H1 (cell line): Measurements from ENCODE around the gene PRPF4. TPM values are rescaled to one million over a fixed set of nuclear protein-coding genes. Genes with fewer than 3 reads are reported as not detected.

Experiments
- EP300 ChIP-seq, 2 experiments: IDR thresholded peaks; 1 replicate in 1 of 2; 2 replicates in 1 of 2; pipeline ENCODE4 v1.6.1; 2011 to 2012; ENCODE audit warnings: low read depth in 2 of 2, low read length in 2 of 2, mild to moderate bottlenecking in 2 of 2, borderline replicate concordance in 1 of 2, inconsistent platforms in 1 of 2, moderate library complexity in 1 of 2
- HDAC2 ChIP-seq, 2 experiments: fragments of 300-600 bp in 1 of 2; sonication (generic) in 1 of 2; IDR thresholded peaks; 2 replicates each; pipeline ENCODE4 v1.6.1; 2011 to 2012; ENCODE audit warnings: low read depth in 2 of 2, low read length in 2 of 2, mild to moderate bottlenecking in 2 of 2, moderate library complexity in 2 of 2, borderline replicate concordance in 1 of 2, inconsistent platforms in 1 of 2
- polyA plus RNA-seq, 7 experiments: library from polyadenylated mRNA; depleted of rRNA in 3 of 7; stranded (reverse) in 5 of 7; unstranded in 2 of 7; fragments of >200 nt in 5 of 7; fragments of 200-250 nt in 2 of 7; gene quantifications; 1 replicate in 5 of 7; 2 replicates in 1 of 7; 4 replicates in 1 of 7; pipeline versions ENCODE4 v1.2.1 to v1.2.3, GENCODE V29; 2011 to 2013; ENCODE audit warnings: missing spikeins in 2 of 7, mixed read lengths in 2 of 7
- total RNA-seq: library from RNA; stranded (reverse); fragmentation: NEBNext Ultra II Directional; extraction: Animal tissue kit (Norgen Biotek cat#: 25700); gene quantifications from 2 replicates; pipeline ENCODE4 v1.2.1, GENCODE V29; 2021
- TF ChIP-seq, protein P1 (sequence below): IDR thresholded peaks from 2 replicates; pipeline ENCODE4 v1.6.1; 2011; ENCODE audit warnings: low read length, improper control_type of control experiment

Gene PRPF4
- total and polyA plus RNA-seq, 2 of the 8 experiments (the other 6 are each of a cell fraction or from before 2014, with no cell fraction given) = 15.2 to 33.4 TPM

DNA sequence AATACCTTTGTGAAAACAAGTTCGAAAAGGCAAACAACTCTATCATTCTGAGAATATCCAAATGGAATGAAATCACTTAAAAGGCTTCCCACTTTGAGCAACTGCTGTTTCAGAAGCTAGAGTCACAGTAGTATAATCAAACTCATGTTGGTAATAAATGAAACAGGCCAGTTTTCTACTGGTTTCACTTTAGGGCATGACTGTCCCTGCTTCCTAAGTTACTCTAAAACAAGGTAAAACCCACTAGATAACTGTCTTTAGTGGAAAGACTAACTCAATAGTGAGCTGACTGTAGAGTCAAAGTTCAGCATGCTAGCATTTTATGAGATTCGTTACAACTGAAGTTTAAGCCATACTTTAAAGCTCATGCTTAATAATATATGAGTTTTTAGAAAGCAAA, 6.1 kb upstream of the PRPF4 start (continued):
- no peak for TF ChIP-seq EP300 (IDR thresholded peaks at IDR 0.05; ENCODE audit: borderline replicate concordance in 1 of 2, low read depth in 2 of 2, low read length in 2 of 2)
- TF ChIP-seq, protein P1, sequence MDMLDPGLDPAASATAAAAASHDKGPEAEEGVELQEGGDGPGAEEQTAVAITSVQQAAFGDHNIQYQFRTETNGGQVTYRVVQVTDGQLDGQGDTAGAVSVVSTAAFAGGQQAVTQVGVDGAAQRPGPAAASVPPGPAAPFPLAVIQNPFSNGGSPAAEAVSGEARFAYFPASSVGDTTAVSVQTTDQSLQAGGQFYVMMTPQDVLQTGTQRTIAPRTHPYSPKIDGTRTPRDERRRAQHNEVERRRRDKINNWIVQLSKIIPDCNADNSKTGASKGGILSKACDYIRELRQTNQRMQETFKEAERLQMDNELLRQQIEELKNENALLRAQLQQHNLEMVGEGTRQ = no peak
- TF ChIP-seq HDAC2 (IDR thresholded peaks at IDR 0.05; ENCODE audit: borderline replicate concordance in 1 of 2, low read depth in 2 of 2, low read length in 2 of 2) = no peak
